ENCODE measurements around the gene ISG20.

- TF ChIP-seq CTCF (IDR thresholded peaks at IDR 0.05) = no peak
- no peak for TF ChIP-seq POLR2A (IDR thresholded peaks at IDR 0.05)
These were observed 21.6 kb upstream of the ISG20 start for GRCh38 chr15:88617031-88617722.
